Ovary (tissue), 9 donors: Measurements from ENCODE around the gene ZBTB7A. TPM values are rescaled to one million over a fixed set of nuclear protein-coding genes. Genes with fewer than 3 reads are reported as not detected.

Source experiments
- DNase-seq, 5 donors: peaks; one replicate each; pipeline ENCODE4 v3.0.0-alpha.2; 2019 to 2020
- H3K27ac ChIP-seq, 2 donors: fragments of 200-600 bp; one replicate each; pipeline versions ENCODE4 v1.5.1 to v1.8.0; 2019 to 2022
- H3K27me3 ChIP-seq: fragments of 200-600 bp; one replicate; pipeline ENCODE4 v1.8.0; 2022
- H3K36me3 ChIP-seq: fragments of 200-600 bp; sonication (generic); one replicate; pipeline ENCODE4 v1.5.1; 2019
- H3K4me1 ChIP-seq: one replicate; pipeline ENCODE4 v1.8.1; 2013; ENCODE audit warnings: mild to moderate bottlenecking, moderate library complexity; ENCODE audit not compliant: insufficient read depth
- H3K4me3 ChIP-seq: fragments of 200-600 bp; sonication (generic); one replicate; pipeline ENCODE4 v1.5.1; 2017
- H3K9me3 ChIP-seq, 2 donors: fragments of 200-600 bp in 1 of 2; sonication (generic) in 1 of 2; one replicate each; pipeline versions ENCODE4 v1.5.1 to v1.8.1; 2013 to 2019; ENCODE audit warnings: mild to moderate bottlenecking in 1 of 2, moderate library complexity in 1 of 2
- CTCF ChIP-seq, 3 donors: fragments of 450-650 bp in 2 of 3; fragments of 200-600 bp in 1 of 3; IDR thresholded peaks; one replicate each; pipeline versions ENCODE4 v1.5.1 to v1.8.0; 2016 to 2022; ENCODE audit warnings: antibody characterized with exemption in 3 of 3, mild to moderate bottlenecking in 1 of 3
- EP300 ChIP-seq: sonication (generic); formaldehyde crosslinking; IDR thresholded peaks from one replicate; pipeline ENCODE4 v1.6.1; 2017; ENCODE audit warnings: antibody characterized with exemption
- POLR2A ChIP-seq: fragments of 450-650 bp; IDR thresholded peaks from one replicate; pipeline ENCODE4 v1.6.1; 2017; ENCODE audit warnings: antibody characterized with exemption, mild to moderate bottlenecking, moderate library complexity
- WGBS, 3 donors: extraction: QIAGEN DNeasy Blood & Tissue Kit in 1 of 3; methylation state at CpG; one replicate each; pipeline versions ENCODE4 v1.1.5 to v1.1.7; 2013 to 2017; 5-methylcytosine and 5-hydroxymethylcytosine counted together
- intact Hi-C, 4 donors: fragments of 100-400 bp; cut with DNase I; formaldehyde crosslinking; loops; one replicate each; pipeline versions ENCODE4 v1.11.0 to v1.15.1; 2022 to 2023
- polyA plus RNA-seq, 2 donors: library from polyadenylated mRNA; stranded (reverse); fragments of 200-250 nt in 1 of 2; fragments of 350-450 nt in 1 of 2; fragmentation: Illumina TruSeq in 1 of 2; extraction: RNeasy Lipid Tissue Mini Kit (QIAGEN cat#74804) in 1 of 2; gene quantifications; one replicate each; pipeline ENCODE4 v1.2.3, GENCODE V29; 2013 to 2014
- total RNA-seq, 7 donors: library from RNA; depleted of rRNA in 2 of 7; stranded (reverse); fragments of >200 nt in 2 of 7; fragmentation: NEBNext Ultra II Directional in 3 of 7; extraction: Animal tissue kit (Norgen Biotek cat#: 25700) in 3 of 7; gene quantifications; one replicate each; pipeline versions ENCODE4 v1.1.0 to v1.2.4, GENCODE V29; 2016 to 2023
- donor health status: DM: no; HTN: no; CAD: no; lungs with moderate emphysema.
- donor health status: DM: no; HTN: no; CAD: no.
- donor health status: Bipolar disorder and iron deficiency.
- donor health status: DM: yes; HTN: yes; CAD: no.
- donor health status: DM: no; HTN: no; CAD: no.
- donor health status: DM: yes; HTN: yes; CAD: no.

The ZBTB7A gene
- total and polyA plus RNA-seq, 9 donors: 9.1 to 56.4 (median 38.5) TPM

- Histone ChIP-seq H3K27me3 (no peaks in the 10 kb centered on the region), H3K4me3 (no peak overlapping the region), H3K4me1 (peaks cover 3% of the 10 kb centered on the region), H3K27ac (no peak overlapping the region), H3K9me3 (no peaks in the 10 kb centered on the region), H3K36me3 (no peaks in the 10 kb centered on the region)
- no peak for DNase-seq
- TF ChIP-seq POLR2A (no peak), EP300 (no peak), CTCF (IDR thresholded peaks at IDR 0.05) (no peak)
- intact Hi-C loops: no loop called here
- WGBS, 3 donors: 84 to 88% (median 87%) methylated on average over 61 to 63 of the region's 63 CpGs
Measured at GRCh38 chr19:4033028-4033956, 33.4 kb downstream of the ZBTB7A start.

- H3K9me3 ChIP-seq: no peaks in the 10 kb centered on the region
- no peak overlapping the region for H3K27ac ChIP-seq
- no peak for TF ChIP-seq EP300
- TF ChIP-seq POLR2A: no peak
- TF ChIP-seq CTCF (IDR thresholded peaks at IDR 0.05): no peak
- H3K4me1 ChIP-seq: peaks cover under 1% of the 10 kb centered on the region
- H3K36me3 ChIP-seq: no peaks in the 10 kb centered on the region
- no peak for DNase-seq
- WGBS, 3 donors: 68 to 74% (median 71%) methylated on average over 16 of the region's 16 CpGs
- intact Hi-C loops: no loop called here
- no peaks in the 10 kb centered on the region for H3K27me3 ChIP-seq
- H3K4me3 ChIP-seq: no peak overlapping the region
Measured at GRCh38 chr19:4032436-4032835, 34.3 kb downstream of the ZBTB7A start.

GRCh38 chr19:4031420-4031819, 35.3 kb downstream of the ZBTB7A start:
- Histone ChIP-seq H3K4me1 (no peaks in the 10 kb centered on the region), H3K27ac (no peak overlapping the region), H3K36me3 (no peaks in the 10 kb centered on the region), H3K27me3 (no peaks in the 10 kb centered on the region), H3K4me3 (no peak overlapping the region), H3K9me3 (no peaks in the 10 kb centered on the region)
- no peak for DNase-seq
- TF ChIP-seq EP300 (no peak), POLR2A (no peak), CTCF (IDR thresholded peaks at IDR 0.05) (no peak)
- intact Hi-C loops: no loop called here
- 63 to 67% (median 67%) methylated on average over 11 of the region's 11 CpGs for WGBS, 3 donors

- H3K27me3 ChIP-seq: no peaks in the 10 kb centered on the region
- TF ChIP-seq EP300 (no peak), CTCF (IDR thresholded peaks at IDR 0.05) (no peak), POLR2A (no peak)
- no peak for DNase-seq
- 65 to 87% (median 71%) methylated on average over 9 of the region's 9 CpGs for WGBS, 3 donors
- intact Hi-C loops: no loop called here
- H3K36me3 ChIP-seq: no peaks in the 10 kb centered on the region
- no peak overlapping the region for H3K27ac ChIP-seq
- H3K9me3 ChIP-seq: no peaks in the 10 kb centered on the region
- H3K4me1 ChIP-seq: no peaks in the 10 kb centered on the region
- H3K4me3 ChIP-seq: no peak overlapping the region
Measured at GRCh38 chr19:4030981-4031380, 35.7 kb downstream of the ZBTB7A start.
